IMR-90 (cell line): ENCODE results near the gene HIRA. TPM values are rescaled to one million over a fixed set of nuclear protein-coding genes. Genes with fewer than 3 reads are reported as not detected.

Source experiments
- ATAC-seq: fragments of 200-7000 bp; cut with Tn5 transposase; 2 replicates; pipeline ENCODE4 v1.9.1; 2020; ENCODE audit warnings: low read depth, mild to moderate bottlenecking, moderate library complexity
- BruUV-seq: library from RNA; stranded (reverse); fragments of 400-500 nt; replicated peaks from 2 replicates; lab custom pipeline; 2021; lab: Mats Ljungman, UMichigan
- CTCF ChIA-PET: fragments of 300-600 bp; formaldehyde crosslinking; extraction: SDS; loops from one replicate; lab custom pipeline; 2021; ENCODE audit warnings: antibody characterized with exemption; lab: Yijun Ruan, JAX
- POLR2A ChIA-PET: fragments of 300-600 bp; sonication (Branson Sonifier 250); formaldehyde crosslinking; loops from one replicate; lab custom pipeline; 2022; ENCODE audit warnings: antibody characterized with exemption; ENCODE audit not compliant: unreplicated experiment; lab: Charles Lee
- DNase-seq: peaks from one replicate; pipeline ENCODE4 v3.0.0; 2013
- H2AFZ ChIP-seq: replicated peaks from 2 replicates; pipeline ENCODE3; 2013; ENCODE audit warnings: low read length, mild to moderate bottlenecking; ENCODE audit not compliant: poor library complexity
- H2AK5ac ChIP-seq: 2 replicates; pipeline ENCODE4 v1.6.1; 2013; ENCODE audit warnings: low read depth, low read length, inconsistent platforms
- H2AK9ac ChIP-seq: replicated peaks from 2 replicates; pipeline ENCODE3; 2013; ENCODE audit warnings: mild to moderate bottlenecking, low read depth, low read length, moderate library complexity; ENCODE audit not compliant: poor library complexity
- H2BK120ac ChIP-seq: 2 replicates; pipeline ENCODE4 v1.6.1; 2013; ENCODE audit warnings: low read depth, low read length, inconsistent platforms
- H2BK15ac ChIP-seq: 3 replicates; pipeline ENCODE4 v1.6.1; 2013; ENCODE audit warnings: low read depth, low read length, inconsistent platforms
- H2BK20ac ChIP-seq: 2 replicates; pipeline ENCODE4 v1.6.1; 2013; ENCODE audit warnings: low read depth, mild to moderate bottlenecking, inconsistent platforms, low read length, moderate library complexity
- H2BK5ac ChIP-seq: 2 replicates; pipeline ENCODE4 v1.6.1; 2013; ENCODE audit warnings: mild to moderate bottlenecking, low read depth, low read length, inconsistent platforms; ENCODE audit not compliant: poor library complexity, severe bottlenecking
- H3K14ac ChIP-seq: replicated peaks from 2 replicates; pipeline ENCODE4 v1.6.1; 2013; ENCODE audit warnings: low read depth, low read length, inconsistent platforms
- H3K18ac ChIP-seq: 2 replicates; pipeline ENCODE4 v1.6.1; 2013; ENCODE audit warnings: low read depth, low read length, control low read depth
- H3K23ac ChIP-seq: 2 replicates; pipeline ENCODE4 v1.6.1; 2013; ENCODE audit warnings: low read depth, low read length, inconsistent platforms
- H3K27ac ChIP-seq: 2 replicates; pipeline ENCODE4 v1.5.1; 2013; ENCODE audit warnings: mild to moderate bottlenecking, control low read depth, low read length; ENCODE audit not compliant: insufficient read depth
- H3K27me3 ChIP-seq: 2 replicates; pipeline ENCODE4 v1.6.1; 2013; ENCODE audit warnings: low read length; ENCODE audit not compliant: control insufficient read depth, insufficient read depth
- H3K36me3 ChIP-seq: 2 replicates; pipeline ENCODE4 v1.6.1; 2013; ENCODE audit warnings: low read length, mixed read lengths; ENCODE audit not compliant: control insufficient read depth, insufficient read depth
- H3K4ac ChIP-seq: 2 replicates; pipeline ENCODE4 v1.6.1; 2013; ENCODE audit warnings: low read depth, low read length, inconsistent platforms
- H3K4me1 ChIP-seq: 2 replicates; pipeline ENCODE4 v1.6.1; 2013; ENCODE audit warnings: low read length, mixed read lengths; ENCODE audit not compliant: control insufficient read depth, insufficient read depth
- H3K4me2 ChIP-seq: 2 replicates; pipeline ENCODE4 v1.6.1; 2013; ENCODE audit warnings: low read depth, mild to moderate bottlenecking, control low read depth, low read length, moderate library complexity
- H3K4me3 ChIP-seq: 2 replicates; pipeline ENCODE4 v1.5.1; 2013; ENCODE audit warnings: low read depth, mild to moderate bottlenecking, control low read depth, low read length, moderate library complexity; ENCODE audit not compliant: insufficient read depth
- H3K56ac ChIP-seq: 2 replicates; pipeline ENCODE4 v1.6.1; 2013; ENCODE audit warnings: low read length, inconsistent platforms; ENCODE audit not compliant: insufficient read depth; ENCODE audit errors: extremely low read depth
- H3K79me1 ChIP-seq, 2 experiments: 2 replicates each; pipeline ENCODE4 v1.6.1; 2013; ENCODE audit warnings: low read length in 2 of 2, inconsistent platforms in 1 of 2, low read depth in 1 of 2
- H3K9ac ChIP-seq: 2 replicates; pipeline ENCODE4 v1.6.1; 2013; ENCODE audit warnings: low read depth, low read length, control low read depth
- H3K9me1 ChIP-seq: 2 replicates; pipeline ENCODE4 v1.6.1; 2013; ENCODE audit warnings: low read length, inconsistent platforms; ENCODE audit not compliant: insufficient read depth
- H3K9me3 ChIP-seq: 2 replicates; pipeline ENCODE4 v1.6.1; 2013; ENCODE audit warnings: low read length; ENCODE audit not compliant: control insufficient read depth, insufficient read depth
- H4K20me1 ChIP-seq: 2 replicates; pipeline ENCODE4 v1.6.1; 2013; ENCODE audit warnings: low read length, inconsistent platforms; ENCODE audit not compliant: insufficient read depth
- H4K5ac ChIP-seq: 2 replicates; pipeline ENCODE4 v1.6.1; 2013; ENCODE audit warnings: mild to moderate bottlenecking, low read depth, low read length, control low read depth
- H4K8ac ChIP-seq, 2 experiments: 2 replicates each; pipeline ENCODE4 v1.6.1; 2013; ENCODE audit warnings: low read depth in 2 of 2, low read length in 2 of 2, control low read depth in 1 of 2, inconsistent platforms in 1 of 2
- H4K91ac ChIP-seq: 2 replicates; pipeline ENCODE4 v1.6.1; 2013; ENCODE audit warnings: low read depth, low read length, inconsistent platforms; ENCODE audit not compliant: insufficient read depth
- CHD1 ChIP-seq: IDR thresholded peaks from 2 replicates; pipeline ENCODE4 v1.6.1; 2012; ENCODE audit warnings: low read depth, low read length, improper control_type of control experiment
- MAZ ChIP-seq: IDR thresholded peaks from 2 replicates; pipeline ENCODE4 v1.6.1; 2012; ENCODE audit warnings: low read depth, mild to moderate bottlenecking, low read length, improper control_type of control experiment, moderate library complexity, borderline replicate concordance
- NFE2L2 ChIP-seq: fragments of 150-350 bp; IDR thresholded peaks from 2 replicates; pipeline ENCODE4 v1.6.1; 2016; ENCODE audit warnings: low read depth, mild to moderate bottlenecking, low read length
- POLR2A ChIP-seq: IDR thresholded peaks from 2 replicates; pipeline ENCODE4 v1.6.1; 2012; ENCODE audit warnings: mild to moderate bottlenecking, low read depth, low read length
- RAD21 ChIP-seq: IDR thresholded peaks from 2 replicates; pipeline ENCODE4 v1.6.1; 2012; ENCODE audit warnings: low read length, improper control_type of control experiment
- RCOR1 ChIP-seq: IDR thresholded peaks from 2 replicates; pipeline ENCODE4 v1.6.1; 2012; ENCODE audit warnings: mild to moderate bottlenecking, low read length, improper control_type of control experiment; ENCODE audit not compliant: insufficient replicate concordance
- RFX5 ChIP-seq: IDR thresholded peaks from 2 replicates; pipeline ENCODE4 v1.8.0; 2012; ENCODE audit warnings: low read depth, mild to moderate bottlenecking, low read length, moderate library complexity
- SMC3 ChIP-seq: fragments of 150-350 bp; IDR thresholded peaks from 2 replicates; pipeline ENCODE4 v1.6.1; 2016; ENCODE audit warnings: low read depth, mild to moderate bottlenecking, antibody characterized with exemption, low read length, moderate library complexity
- WGBS, 2 experiments: methylation state at CpG; one replicate each; pipeline versions ENCODE4 v1.1.5 to v1.1.7; 2013; ENCODE audit warnings: missing lambda C conversion rate in 2 of 2; ENCODE audit not compliant: insufficient read length in 1 of 2; ENCODE audit errors: extremely low coverage in 2 of 2; 5-methylcytosine and 5-hydroxymethylcytosine counted together
- dilution Hi-C: fragments of 300-500 bp; cut with HindIII; formaldehyde crosslinking; loops from one replicate; pipeline ENCODE4 v1.14.3; 2018; ENCODE audit warnings: low sequenced_read_pairs; ENCODE audit not compliant: unreplicated experiment
- in situ Hi-C: fragments of 300-500 bp; cut with MboI; formaldehyde crosslinking; loops from 3 replicates; pipeline ENCODE4 v1.14.3; 2019; ENCODE audit warnings: low sequenced_read_pairs, inconsistent platforms, mixed read lengths
- intact Hi-C: fragments of 100-400 bp; cut with micrococcal nuclease; formaldehyde crosslinking; loops from 2 replicates; pipeline ENCODE4 v1.10.0; 2022
- polyA plus RNA-seq, 3 experiments: library from polyadenylated mRNA; depleted of rRNA; stranded (reverse); fragments of >200 nt; gene quantifications; 2 replicates each; pipeline ENCODE4 v1.2.3, GENCODE V29; 2012; ENCODE audit warnings: low replicate concordance in 1 of 3
- total RNA-seq: library from RNA; depleted of rRNA; stranded (reverse); fragments of >200 nt; gene quantifications from 2 replicates; pipeline ENCODE4 v1.2.3, GENCODE V29; 2012

The HIRA gene
- total and polyA plus RNA-seq, 2 of the 4 experiments (the other 2 are of a cell fraction), result 14.5 to 24.2 TPM

DNA sequence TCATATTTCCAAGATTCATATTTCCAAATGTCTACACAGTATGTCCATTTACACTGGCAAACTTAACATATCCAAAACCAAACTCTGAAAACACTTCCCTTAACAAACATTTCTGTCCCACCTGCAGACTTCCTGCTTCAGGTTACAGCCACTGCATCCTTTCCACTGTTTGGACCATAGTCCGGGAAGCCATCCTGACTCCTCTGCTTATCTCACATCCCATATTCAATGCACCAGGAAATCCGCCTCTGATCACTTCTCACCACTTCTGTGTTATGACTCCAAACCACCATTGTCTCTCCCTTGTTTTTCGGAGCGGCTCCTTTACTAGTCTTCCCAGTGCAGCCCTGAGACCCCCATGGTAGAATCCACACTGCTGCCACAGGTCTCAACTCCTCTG, 30.1 kb downstream of the HIRA start:
- CTCF ChIA-PET, result no interaction called here

More for the DNA sequence above, 30.1 kb downstream of the HIRA start:
- intact Hi-C loops (no loop called here), in situ Hi-C loops (no loop called here), dilution Hi-C loops (no loop called here)
- Histone ChIP-seq H3K36me3 (peaks cover 46% of the 10 kb centered on the region), H2BK120ac (no peak overlapping the region), H3K9me1 (peaks cover 13% of the 10 kb centered on the region), H3K18ac (no peak overlapping the region), H2BK5ac (no peak overlapping the region), H3K14ac (no peak overlapping the region), H2BK15ac (no peak overlapping the region), H3K79me1 (peaks cover 25 to 33% of the 10 kb centered on the region in 2 experiments), H4K5ac (no peak overlapping the region), H3K27ac (no peak overlapping the region), H4K91ac (no peak overlapping the region), H3K9ac (no peak overlapping the region), H3K23ac (no peak overlapping the region), H3K9me3 (no peaks in the 10 kb centered on the region), H3K4me1 (no peaks in the 10 kb centered on the region), H3K4ac (no peak overlapping the region), H3K56ac (no peak overlapping the region), H2AK5ac (no peak overlapping the region), H2AFZ (no peak overlapping the region), H2BK20ac (no peak overlapping the region), H4K8ac (no peak overlapping the region), H3K4me3 (no peak overlapping the region), H3K27me3 (no peaks in the 10 kb centered on the region), H4K20me1 (peaks cover 2% of the 10 kb centered on the region; the same call in 1 of the 2 replicates), H2AK9ac (no peak overlapping the region), H3K4me2 (no peak overlapping the region)
- 100% methylated on average over 4 of the region's 4 CpGs; no CpG with 5 or more reads in 1 of the 2 experiments for WGBS, 2 experiments
- TF ChIP-seq MAZ (no peak), SMC3 (no peak), NFE2L2 (no peak), RCOR1 (no peak), RAD21 (no peak), POLR2A (no peak), RFX5 (no peak), CHD1 (no peak)
- no TSS peak for BruUV-seq
- POLR2A ChIA-PET, result no interaction called here
- DNase-seq (no peak), ATAC-seq (no peak)
